Measurements from ENCODE around the gene MEIS1. TPM values are rescaled to one million over a fixed set of nuclear protein-coding genes. Genes with fewer than 3 reads are reported as not detected.

Gene MEIS1
- total RNA-seq, 2 donors from 2014 or later, result 82.1 to 84.6 TPM

DNA sequence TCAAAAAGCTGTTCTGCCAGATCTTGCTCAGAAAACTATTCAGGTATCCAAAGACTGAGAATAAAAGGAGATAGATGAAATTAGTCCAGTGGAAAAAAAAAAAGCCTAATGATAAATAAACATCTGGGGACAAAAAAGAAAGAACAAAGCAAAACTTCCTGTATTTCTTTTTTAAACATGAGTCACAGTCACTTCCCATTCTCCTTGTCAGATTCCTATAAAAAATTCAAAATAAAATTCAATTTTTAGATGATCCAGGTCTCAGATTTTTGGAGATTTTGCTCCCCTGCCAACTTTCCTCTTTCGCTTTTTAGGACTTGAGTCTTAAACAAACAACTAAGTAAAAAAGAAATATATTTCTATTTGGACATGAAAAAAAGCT lies 127.4 kb downstream of the MEIS1 start:
- 32 to 34% methylated on average over 1 of the region's 1 CpG for WGBS, 2 donors
- TF ChIP-seq, protein P1, sequence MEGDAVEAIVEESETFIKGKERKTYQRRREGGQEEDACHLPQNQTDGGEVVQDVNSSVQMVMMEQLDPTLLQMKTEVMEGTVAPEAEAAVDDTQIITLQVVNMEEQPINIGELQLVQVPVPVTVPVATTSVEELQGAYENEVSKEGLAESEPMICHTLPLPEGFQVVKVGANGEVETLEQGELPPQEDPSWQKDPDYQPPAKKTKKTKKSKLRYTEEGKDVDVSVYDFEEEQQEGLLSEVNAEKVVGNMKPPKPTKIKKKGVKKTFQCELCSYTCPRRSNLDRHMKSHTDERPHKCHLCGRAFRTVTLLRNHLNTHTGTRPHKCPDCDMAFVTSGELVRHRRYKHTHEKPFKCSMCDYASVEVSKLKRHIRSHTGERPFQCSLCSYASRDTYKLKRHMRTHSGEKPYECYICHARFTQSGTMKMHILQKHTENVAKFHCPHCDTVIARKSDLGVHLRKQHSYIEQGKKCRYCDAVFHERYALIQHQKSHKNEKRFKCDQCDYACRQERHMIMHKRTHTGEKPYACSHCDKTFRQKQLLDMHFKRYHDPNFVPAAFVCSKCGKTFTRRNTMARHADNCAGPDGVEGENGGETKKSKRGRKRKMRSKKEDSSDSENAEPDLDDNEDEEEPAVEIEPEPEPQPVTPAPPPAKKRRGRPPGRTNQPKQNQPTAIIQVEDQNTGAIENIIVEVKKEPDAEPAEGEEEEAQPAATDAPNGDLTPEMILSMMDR (IDR thresholded peaks at IDR 0.05), result no peak
- no peak for TF ChIP-seq POLR2A (IDR thresholded peaks at IDR 0.05)
- peak overlapping the region in 3 of 4 donors; percentile 44 to 76 (median 51) for H3K27ac ChIP-seq
- no peak for ATAC-seq
- H3K36me3 ChIP-seq (replicated peaks in 1 of 2; ENCODE audit: insufficient read depth in 1 of 2, low read depth in 2 of 2), result peaks cover 0 to 4% of the 10 kb centered on the region in 2 donors
- intact Hi-C loops (cut with DNase I), result no loop called here
- no peaks in the 10 kb centered on the region for H3K27me3 ChIP-seq
- H3K4me3 ChIP-seq, result no peak overlapping the region
- H3K9me3 ChIP-seq, result no peaks in the 10 kb centered on the region
- H3K4me1 ChIP-seq, result peaks cover 48% of the 10 kb centered on the region
- DNase-seq, result no peak

DNA sequence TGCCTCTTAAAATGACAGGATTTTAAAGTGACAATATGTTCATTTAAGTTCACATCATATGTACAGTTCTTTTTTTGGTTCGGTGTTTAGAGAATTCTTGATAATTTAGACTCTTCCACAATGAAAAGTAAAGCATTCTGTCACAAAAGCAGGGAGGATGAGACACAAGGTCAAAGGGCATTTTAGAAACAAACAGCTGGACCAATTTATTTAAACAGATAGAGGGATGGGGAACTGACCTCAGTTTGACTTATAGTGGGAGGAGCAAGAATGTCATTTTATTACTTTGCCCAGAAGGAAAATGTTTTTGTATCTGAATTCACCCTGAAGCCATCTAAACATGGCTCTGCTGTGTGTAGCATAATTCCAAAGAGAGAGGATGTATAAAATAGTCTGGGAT lies 128.5 kb downstream of the MEIS1 start:
- WGBS, 2 donors, result 63 to 79% methylated on average over 1 of the region's 1 CpG
- intact Hi-C loops (cut with DNase I), result no loop called here
- Histone ChIP-seq H3K9me3 (no peaks in the 10 kb centered on the region), H3K4me1 (peaks cover 48% of the 10 kb centered on the region), H3K27me3 (no peaks in the 10 kb centered on the region), H3K36me3 (replicated peaks in 1 of 2; ENCODE audit: insufficient read depth in 1 of 2, low read depth in 2 of 2) (peaks cover 0 to 7% of the 10 kb centered on the region in 2 donors), H3K4me3 (no peak overlapping the region), H3K27ac (peak overlapping the region in 1 of 4 donors; percentile 56)
- no peak for DNase-seq
- ATAC-seq, result no peak
- TF ChIP-seq, protein P1 (IDR thresholded peaks at IDR 0.05), result no peak
- TF ChIP-seq POLR2A (IDR thresholded peaks at IDR 0.05), result no peak

DNA sequence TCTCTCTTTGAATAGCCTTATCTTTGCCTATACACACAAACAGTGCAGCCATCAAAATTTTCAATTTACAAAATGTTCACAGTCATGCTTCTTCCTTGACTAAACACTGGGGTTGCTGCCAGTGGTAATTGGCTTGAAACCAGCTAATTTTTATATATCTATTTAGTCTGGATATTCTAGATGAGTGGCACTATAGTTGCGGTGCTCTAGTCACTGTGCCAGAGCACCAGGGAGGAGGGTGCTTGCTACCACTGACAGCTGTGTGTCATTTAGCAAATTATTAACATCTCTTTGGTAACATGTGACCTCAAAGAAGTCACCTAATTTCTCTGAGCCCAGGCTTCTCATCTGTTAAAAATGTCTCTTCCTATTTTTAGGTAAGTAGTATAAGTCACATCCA lies 130.4 kb downstream of the MEIS1 start:
- no peak for ATAC-seq
- H3K27ac ChIP-seq, result peak overlapping the region in 1 of 4 donors; percentile 29

DNA sequence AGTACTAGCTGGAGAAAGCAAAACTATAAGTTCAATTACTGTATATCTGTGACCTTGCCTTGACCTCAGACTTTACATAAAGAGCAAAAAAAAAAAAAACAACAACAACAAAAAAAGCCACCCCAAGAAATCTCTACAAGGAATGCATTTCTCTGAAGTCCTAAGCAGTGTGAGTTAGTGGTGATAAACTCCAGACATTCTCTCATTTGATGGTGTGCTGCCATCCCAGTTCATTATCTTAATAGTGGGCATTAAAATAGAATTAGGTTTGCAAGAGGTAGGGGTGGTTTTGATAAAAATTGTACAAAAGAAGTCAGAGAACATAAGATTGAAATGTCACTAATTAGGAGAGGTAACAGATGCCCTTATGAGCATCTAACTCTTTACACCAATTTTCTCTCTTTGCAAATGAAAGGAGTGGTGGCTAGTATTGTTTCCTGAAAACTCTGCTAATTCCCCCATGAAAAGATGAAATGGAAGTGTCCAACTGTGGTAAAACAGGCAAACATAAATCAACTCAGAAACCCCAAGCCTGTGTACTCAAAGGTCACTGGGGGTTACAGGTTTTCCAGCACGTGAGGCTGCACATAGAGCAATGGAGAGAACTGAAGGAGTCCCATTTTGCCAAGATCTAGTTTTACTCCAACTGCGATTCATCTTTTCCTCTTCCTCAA lies 131.9 kb downstream of the MEIS1 start:
- TF ChIP-seq, protein P1 (IDR thresholded peaks at IDR 0.05), result no peak
- TF ChIP-seq POLR2A (IDR thresholded peaks at IDR 0.05), result no peak
- Histone ChIP-seq H3K27ac (peak overlapping the region in 1 of 4 donors; percentile 0), H3K4me1 (peaks cover 54% of the 10 kb centered on the region), H3K27me3 (no peaks in the 10 kb centered on the region), H3K9me3 (no peaks in the 10 kb centered on the region), H3K36me3 (replicated peaks in 1 of 2; ENCODE audit: insufficient read depth in 1 of 2, low read depth in 2 of 2) (peaks cover 0 to 9% of the 10 kb centered on the region in 2 donors), H3K4me3 (no peak overlapping the region)
- DNase-seq (no peak), ATAC-seq (no peak)
- intact Hi-C loops (cut with DNase I), result no loop called here
- 68 to 80% methylated on average over 2 of the region's 2 CpGs for WGBS, 2 donors

More for the DNA sequence above, 130.4 kb downstream of the MEIS1 start:
- TF ChIP-seq, protein P1 (IDR thresholded peaks at IDR 0.05), result no peak
- no peak for TF ChIP-seq POLR2A (IDR thresholded peaks at IDR 0.05)
- Histone ChIP-seq H3K9me3 (no peaks in the 10 kb centered on the region), H3K36me3 (replicated peaks in 1 of 2; ENCODE audit: insufficient read depth in 1 of 2, low read depth in 2 of 2) (peaks cover 0 to 3% of the 10 kb centered on the region in 2 donors), H3K27me3 (no peaks in the 10 kb centered on the region), H3K4me3 (no peak overlapping the region), H3K4me1 (peaks cover 64% of the 10 kb centered on the region)
- WGBS, 2 donors, result 0 to 15% methylated on average over 1 of the region's 1 CpG
- no peak for DNase-seq
- intact Hi-C loops (cut with DNase I), result no loop called here

DNA sequence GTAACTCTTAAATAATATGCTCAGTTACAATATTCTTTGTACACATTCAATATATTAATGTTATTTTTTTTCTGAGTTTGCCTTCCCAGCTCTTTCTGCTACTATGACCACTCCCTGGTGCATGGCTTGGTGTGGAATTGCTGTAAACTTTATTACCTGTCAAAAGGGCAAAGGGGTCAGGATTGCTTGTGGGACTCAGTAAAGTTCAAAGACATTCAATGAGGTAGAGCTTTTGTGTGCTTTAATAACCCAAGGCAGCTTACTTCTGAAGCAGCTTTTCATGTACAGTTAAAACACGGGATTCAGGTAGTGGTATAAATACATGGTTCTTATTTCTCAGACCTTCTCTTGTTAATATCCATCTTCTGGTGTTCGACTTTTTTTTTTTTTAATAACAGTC lies 132.8 kb downstream of the MEIS1 start:
- ATAC-seq, result no peak
- peaks cover 0 to 11% of the 10 kb centered on the region in 2 donors for H3K36me3 ChIP-seq (replicated peaks in 1 of 2; ENCODE audit: insufficient read depth in 1 of 2, low read depth in 2 of 2)

More for the DNA sequence above, 132.8 kb downstream of the MEIS1 start:
- H3K4me3 ChIP-seq, result no peak overlapping the region
- no peak overlapping the region for H3K27ac ChIP-seq
- TF ChIP-seq, protein P1 (IDR thresholded peaks at IDR 0.05), result no peak
- no peak for TF ChIP-seq POLR2A (IDR thresholded peaks at IDR 0.05)
- intact Hi-C loops (cut with DNase I), result no loop called here
- H3K27me3 ChIP-seq, result no peaks in the 10 kb centered on the region
- peaks cover 54% of the 10 kb centered on the region for H3K4me1 ChIP-seq
- 88 to 92% methylated on average over 2 of the region's 2 CpGs for WGBS, 2 donors
- DNase-seq, result no peak
- H3K9me3 ChIP-seq, result no peaks in the 10 kb centered on the region
